Measurements from ENCODE around the gene IKZF2. TPM values are rescaled to one million over a fixed set of nuclear protein-coding genes. Genes with fewer than 3 reads are reported as not detected.

IKZF2 gene
- total and polyA plus RNA-seq, 5 donors from 2014 or later, result 26.8 to 225 (median 35.3) TPM

GRCh38 chr2:212962691-212963090 lies 188.7 kb downstream of the IKZF2 start:
- Mint-ChIP-seq H3K9me3 (no peaks in the 10 kb centered on the region), H3K4me1 (peaks cover 45 to 63% (median 56%) of the 10 kb centered on the region in 4 donors), H3K27ac (peak overlapping the region in 1 of 3 donors; percentile 4), H3K4me3 (no peak overlapping the region), H3K27me3 (no peaks in the 10 kb centered on the region), H3K36me3 (peaks cover 38% of the 10 kb centered on the region)
- Histone ChIP-seq H3K27ac (ENCODE audit: insufficient read depth, low read length, poor library complexity, severe bottlenecking) (no peak overlapping the region), H3K36me3 (ENCODE audit: control insufficient read depth, insufficient read depth, low read length) (peaks cover 30% of the 10 kb centered on the region), H3K27me3 (ENCODE audit: control insufficient read depth, insufficient read depth, low read length) (no peaks in the 10 kb centered on the region), H3K4me1 (ENCODE audit: control insufficient read depth, insufficient read depth, low read length, poor library complexity, severe bottlenecking) (peaks cover 43% of the 10 kb centered on the region), H3K4me3 (ENCODE audit: low read depth, low read length) (no peak overlapping the region), H3K9me3 (ENCODE audit: control insufficient read depth in 2 of 2, low read length in 2 of 2) (no peaks in the 10 kb centered on the region)
- no peak for DNase-seq
- no peak for ATAC-seq (ENCODE audit: low read depth in 2 of 2)

GRCh38 chr2:212961255-212961654 lies 190.2 kb downstream of the IKZF2 start:
- peaks cover 33% of the 10 kb centered on the region for H3K36me3 Mint-ChIP-seq
- no peak overlapping the region for H3K27ac ChIP-seq (ENCODE audit: insufficient read depth, low read length, poor library complexity, severe bottlenecking)
- H3K4me1 Mint-ChIP-seq, result peaks cover 45 to 68% (median 60%) of the 10 kb centered on the region in 4 donors
- H3K27me3 ChIP-seq (ENCODE audit: control insufficient read depth, insufficient read depth, low read length), result no peaks in the 10 kb centered on the region
- peak overlapping the region in 1 of 4 donors; percentile 52 for H3K4me3 Mint-ChIP-seq
- no peaks in the 10 kb centered on the region for H3K27me3 Mint-ChIP-seq
- no peaks in the 10 kb centered on the region for H3K9me3 ChIP-seq (ENCODE audit: control insufficient read depth in 2 of 2, low read length in 2 of 2)
- H3K9me3 Mint-ChIP-seq, result no peaks in the 10 kb centered on the region
- no peak overlapping the region for H3K4me3 ChIP-seq (ENCODE audit: low read depth, low read length)
- DNase-seq, result no peak
- peaks cover 27% of the 10 kb centered on the region for H3K36me3 ChIP-seq (ENCODE audit: control insufficient read depth, insufficient read depth, low read length)
- H3K27ac Mint-ChIP-seq, result peak overlapping the region; percentile 2 to 81 (median 51)
- ATAC-seq (ENCODE audit: low read depth in 2 of 2), result no peak
- peaks cover 45% of the 10 kb centered on the region for H3K4me1 ChIP-seq (ENCODE audit: control insufficient read depth, insufficient read depth, low read length, poor library complexity, severe bottlenecking)

GRCh38 chr2:212960336-212960735 lies 191.1 kb downstream of the IKZF2 start:
- Mint-ChIP-seq H3K9me3 (no peaks in the 10 kb centered on the region), H3K36me3 (peaks cover 27% of the 10 kb centered on the region), H3K27me3 (no peaks in the 10 kb centered on the region), H3K4me3 (peak overlapping the region in 1 of 4 donors; percentile 28), H3K27ac (peak overlapping the region; percentile 4 to 51 (median 35)), H3K4me1 (peaks cover 45 to 70% (median 57%) of the 10 kb centered on the region in 4 donors)
- H3K4me3 ChIP-seq (ENCODE audit: low read depth, low read length), result peak overlapping the region; percentile 67
- no peaks in the 10 kb centered on the region for H3K9me3 ChIP-seq (ENCODE audit: control insufficient read depth in 2 of 2, low read length in 2 of 2)
- no peaks in the 10 kb centered on the region for H3K27me3 ChIP-seq (ENCODE audit: control insufficient read depth, insufficient read depth, low read length)
- peaks cover 47% of the 10 kb centered on the region for H3K4me1 ChIP-seq (ENCODE audit: control insufficient read depth, insufficient read depth, low read length, poor library complexity, severe bottlenecking)
- ATAC-seq (ENCODE audit: low read depth in 2 of 2) (no peak), DNase-seq (no peak)
- H3K27ac ChIP-seq (ENCODE audit: insufficient read depth, low read length, poor library complexity, severe bottlenecking), result no peak overlapping the region
- peaks cover 28% of the 10 kb centered on the region for H3K36me3 ChIP-seq (ENCODE audit: control insufficient read depth, insufficient read depth, low read length)

DNA sequence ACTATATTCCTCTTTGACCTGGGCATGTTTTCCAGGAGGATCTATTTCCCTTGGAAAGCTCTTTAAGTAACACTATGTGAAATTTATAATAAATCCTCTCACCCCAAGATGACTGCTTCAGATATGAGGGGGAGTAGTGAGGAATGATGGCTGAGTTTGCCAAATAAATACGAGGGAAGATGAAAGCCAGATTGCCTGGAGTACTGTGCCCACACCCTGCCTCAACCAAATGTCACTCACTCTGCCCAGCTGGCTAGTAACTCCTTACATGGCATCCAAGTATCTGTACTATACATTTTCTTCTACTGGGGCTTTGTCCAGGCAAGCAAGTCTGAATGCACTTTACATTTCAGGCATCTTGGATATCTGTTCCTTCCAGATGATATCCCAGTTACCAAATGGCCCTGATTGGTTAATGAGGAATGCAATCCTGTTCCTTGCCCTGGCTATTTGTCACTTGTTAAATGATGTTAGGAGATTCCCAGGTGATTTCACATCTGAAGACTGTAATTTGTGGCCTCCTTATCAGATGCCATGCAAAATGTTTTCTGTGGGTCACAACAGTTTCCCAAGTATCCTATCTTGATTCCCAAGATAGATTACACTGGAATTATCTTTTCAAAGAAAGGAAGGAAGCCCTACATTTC lies 191.8 kb downstream of the IKZF2 start:
- Mint-ChIP-seq H3K4me1 (peaks cover 49 to 71% (median 56%) of the 10 kb centered on the region in 4 donors), H3K9me3 (peaks cover 0 to 4% (median 0%) of the 10 kb centered on the region in 7 donors), H3K27ac (peak overlapping the region; percentile 51 to 92 (median 88)), H3K4me3 (peak overlapping the region; percentile 5 to 65 (median 44)), H3K27me3 (no peaks in the 10 kb centered on the region), H3K36me3 (peaks cover 28% of the 10 kb centered on the region)
- ATAC-seq (ENCODE audit: low read depth in 2 of 2) (no peak), DNase-seq (no peak)
- Histone ChIP-seq H3K9me3 (ENCODE audit: control insufficient read depth in 2 of 2, low read length in 2 of 2) (no peaks in the 10 kb centered on the region), H3K4me1 (ENCODE audit: control insufficient read depth, insufficient read depth, low read length, poor library complexity, severe bottlenecking) (peaks cover 47% of the 10 kb centered on the region), H3K36me3 (ENCODE audit: control insufficient read depth, insufficient read depth, low read length) (peaks cover 30% of the 10 kb centered on the region), H3K4me3 (ENCODE audit: low read depth, low read length) (peak overlapping the region; percentile 67), H3K27me3 (ENCODE audit: control insufficient read depth, insufficient read depth, low read length) (no peaks in the 10 kb centered on the region), H3K27ac (ENCODE audit: insufficient read depth, low read length, poor library complexity, severe bottlenecking) (peak overlapping the region; percentile 71)

- peaks cover 0 to 7% (median 0%) of the 10 kb centered on the region in 7 donors for H3K9me3 Mint-ChIP-seq
- Histone ChIP-seq H3K9me3 (ENCODE audit: control insufficient read depth in 2 of 2, low read length in 2 of 2) (no peaks in the 10 kb centered on the region), H3K27me3 (ENCODE audit: control insufficient read depth, insufficient read depth, low read length) (no peaks in the 10 kb centered on the region), H3K4me1 (ENCODE audit: control insufficient read depth, insufficient read depth, low read length, poor library complexity, severe bottlenecking) (peaks cover 47% of the 10 kb centered on the region), H3K4me3 (ENCODE audit: low read depth, low read length) (peak overlapping the region; percentile 67), H3K27ac (ENCODE audit: insufficient read depth, low read length, poor library complexity, severe bottlenecking) (peak overlapping the region; percentile 71), H3K36me3 (ENCODE audit: control insufficient read depth, insufficient read depth, low read length) (peaks cover 31% of the 10 kb centered on the region)
- H3K36me3 Mint-ChIP-seq, result peaks cover 34% of the 10 kb centered on the region
- peak; percentile 44 to 59 for ATAC-seq (ENCODE audit: low read depth in 2 of 2)
- H3K4me1 Mint-ChIP-seq, result peaks cover 50 to 73% (median 56%) of the 10 kb centered on the region in 4 donors
- peak in 2 of 3 donors; percentile 34 to 68 for DNase-seq
- peak overlapping the region; percentile 51 to 92 (median 88) for H3K27ac Mint-ChIP-seq
- H3K4me3 Mint-ChIP-seq, result peak overlapping the region; percentile 61 to 81 (median 68)
- H3K27me3 Mint-ChIP-seq, result no peaks in the 10 kb centered on the region
These were observed 192.6 kb downstream of the IKZF2 start for GRCh38 chr2:212958757-212959295.

GRCh38 chr2:212958133-212958532 lies 193.3 kb downstream of the IKZF2 start:
- peaks cover 54 to 77% (median 61%) of the 10 kb centered on the region in 4 donors for H3K4me1 Mint-ChIP-seq
- ATAC-seq (ENCODE audit: low read depth in 2 of 2) (no peak), DNase-seq (no peak)
- H3K36me3 Mint-ChIP-seq, result peaks cover 36% of the 10 kb centered on the region
- H3K4me3 Mint-ChIP-seq, result peak overlapping the region; percentile 61 to 81 (median 68)
- peak overlapping the region; percentile 51 to 92 (median 88) for H3K27ac Mint-ChIP-seq
- peak overlapping the region; percentile 71 for H3K27ac ChIP-seq (ENCODE audit: insufficient read depth, low read length, poor library complexity, severe bottlenecking)
- no peaks in the 10 kb centered on the region for H3K9me3 ChIP-seq (ENCODE audit: control insufficient read depth in 2 of 2, low read length in 2 of 2)
- H3K4me3 ChIP-seq (ENCODE audit: low read depth, low read length), result peak overlapping the region; percentile 67
- H3K36me3 ChIP-seq (ENCODE audit: control insufficient read depth, insufficient read depth, low read length), result peaks cover 29% of the 10 kb centered on the region
- no peaks in the 10 kb centered on the region for H3K27me3 Mint-ChIP-seq
- peaks cover 47% of the 10 kb centered on the region for H3K4me1 ChIP-seq (ENCODE audit: control insufficient read depth, insufficient read depth, low read length, poor library complexity, severe bottlenecking)
- peaks cover 0 to 7% (median 0%) of the 10 kb centered on the region in 7 donors for H3K9me3 Mint-ChIP-seq
- H3K27me3 ChIP-seq (ENCODE audit: control insufficient read depth, insufficient read depth, low read length), result no peaks in the 10 kb centered on the region

DNA sequence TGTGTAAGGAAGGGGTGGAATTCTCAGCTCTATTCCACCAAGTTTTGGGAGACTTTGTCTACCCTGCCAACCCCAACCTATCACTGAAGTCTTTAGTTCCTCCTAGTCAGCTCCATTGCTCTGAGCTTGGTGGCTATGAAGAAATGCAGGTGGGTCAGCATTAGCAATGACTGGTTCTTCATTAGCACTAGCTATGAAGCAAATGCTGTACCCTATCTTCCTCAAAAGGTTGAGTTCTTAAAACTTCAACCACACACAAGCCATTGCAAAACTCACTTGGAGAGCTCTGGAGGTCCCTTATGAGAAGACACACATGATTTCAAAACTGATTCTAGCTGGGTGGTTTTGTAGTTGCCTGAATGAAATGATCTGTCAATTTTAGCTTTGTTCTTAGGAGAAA lies 193.8 kb downstream of the IKZF2 start:
- Mint-ChIP-seq H3K9me3 (peaks cover 0 to 7% (median 0%) of the 10 kb centered on the region in 7 donors), H3K36me3 (peaks cover 38% of the 10 kb centered on the region), H3K4me1 (peaks cover 58 to 78% (median 65%) of the 10 kb centered on the region in 4 donors), H3K27me3 (no peaks in the 10 kb centered on the region), H3K27ac (peak overlapping the region; percentile 51 to 92 (median 88)), H3K4me3 (peak overlapping the region; percentile 59 to 81 (median 63))
- H3K4me1 ChIP-seq (ENCODE audit: control insufficient read depth, insufficient read depth, low read length, poor library complexity, severe bottlenecking), result peaks cover 47% of the 10 kb centered on the region
- H3K27ac ChIP-seq (ENCODE audit: insufficient read depth, low read length, poor library complexity, severe bottlenecking), result peak overlapping the region; percentile 71
- peaks cover 28% of the 10 kb centered on the region for H3K36me3 ChIP-seq (ENCODE audit: control insufficient read depth, insufficient read depth, low read length)
- no peaks in the 10 kb centered on the region for H3K27me3 ChIP-seq (ENCODE audit: control insufficient read depth, insufficient read depth, low read length)
- H3K4me3 ChIP-seq (ENCODE audit: low read depth, low read length), result peak overlapping the region; percentile 67
- no peaks in the 10 kb centered on the region for H3K9me3 ChIP-seq (ENCODE audit: control insufficient read depth in 2 of 2, low read length in 2 of 2)
- DNase-seq, result peak in 1 of 3 donors; percentile 34
- no peak for ATAC-seq (ENCODE audit: low read depth in 2 of 2)

Data from CD4-positive, CD25-positive, alpha-beta regulatory T cell (primary cell).